CD4-positive, alpha-beta T cell (primary cell): ENCODE results near the gene ENKD1. TPM values are rescaled to one million over a fixed set of nuclear protein-coding genes. Genes with fewer than 3 reads are reported as not detected.

Source experiments
- ATAC-seq: fragments of 200-7000 bp; cut with Tn5 transposase; one replicate; pipeline ENCODE4 v1.10.0; 2022; ENCODE audit warnings: mild to moderate bottlenecking; ENCODE audit not compliant: poor library complexity
- CTCF ChIA-PET: fragments of 350-600 bp; sonication (Branson Sonifier 250); formaldehyde crosslinking; loops from one replicate; lab custom pipeline; 2021; ENCODE audit warnings: antibody characterized with exemption, inconsistent platforms; lab: Charles Lee
- POLR2A ChIA-PET: fragments of 350-600 bp; sonication (Branson Sonifier 250); formaldehyde crosslinking; loops from one replicate; lab custom pipeline; 2021; ENCODE audit warnings: antibody characterized with exemption, inconsistent platforms; lab: Charles Lee
- DNase-seq, 14 experiments: peaks; one replicate each; pipeline ENCODE4 v3.0.0-alpha.2; 2013 to 2020; ENCODE audit warnings: mixed read lengths in 2 of 14
- H3K27ac ChIP-seq, 2 donors: one replicate each; pipeline versions ENCODE4 v1.5.1 to v1.7.0; 2013; ENCODE audit warnings: low read length in 2 of 2, low read depth in 1 of 2, mild to moderate bottlenecking in 1 of 2
- H3K27me3 ChIP-seq, 2 experiments: 1 replicate in 1 of 2; 2 replicates in 1 of 2; pipeline versions ENCODE4 v1.6.1 to v1.7.0; 2013; ENCODE audit warnings: low read length in 2 of 2, control low read depth in 1 of 2, mild to moderate bottlenecking in 1 of 2, moderate library complexity in 1 of 2; ENCODE audit not compliant: insufficient read depth in 2 of 2, control insufficient read depth in 1 of 2
- H3K36me3 ChIP-seq: one replicate; pipeline ENCODE4 v1.6.1; 2013; ENCODE audit warnings: low read length, control low read depth; ENCODE audit not compliant: insufficient read depth
- H3K4me1 ChIP-seq: one replicate; pipeline ENCODE4 v1.6.1; 2013; ENCODE audit warnings: low read length, control low read depth; ENCODE audit not compliant: insufficient read depth
- H3K4me3 ChIP-seq: one replicate; pipeline ENCODE4 v1.5.1; 2013; ENCODE audit warnings: mild to moderate bottlenecking, low read length, moderate library complexity
- H3K9me3 ChIP-seq, 2 experiments: 1 replicate in 1 of 2; 2 replicates in 1 of 2; pipeline versions ENCODE4 v1.6.1 to v1.7.0; 2013; ENCODE audit warnings: low read length in 2 of 2, mild to moderate bottlenecking in 2 of 2, control low read depth in 1 of 2, moderate library complexity in 1 of 2; ENCODE audit not compliant: control insufficient read depth in 1 of 2, insufficient read depth in 1 of 2
- H3K27ac Mint-ChIP-seq: one replicate; pipeline ENCODE4 v1.8.0; 2020; ENCODE audit warnings: mixed read lengths
- H3K27me3 Mint-ChIP-seq: one replicate; pipeline ENCODE4 v1.8.0; 2021; ENCODE audit warnings: mixed read lengths
- H3K36me3 Mint-ChIP-seq: one replicate; pipeline ENCODE4 v1.8.0; 2021; ENCODE audit warnings: low read depth, mixed read lengths
- H3K4me1 Mint-ChIP-seq: one replicate; pipeline ENCODE4 v1.8.0; 2021; ENCODE audit warnings: low read depth, mixed read lengths
- H3K4me3 Mint-ChIP-seq: one replicate; pipeline ENCODE4 v1.8.0; 2020; ENCODE audit warnings: mild to moderate bottlenecking, mixed read lengths
- H3K9me3 Mint-ChIP-seq: one replicate; pipeline ENCODE4 v1.8.0; 2020; ENCODE audit warnings: mixed read lengths
- intact Hi-C, 2 experiments: fragments of 100-400 bp; cut with DNase I in 1 of 2; cut with micrococcal nuclease in 1 of 2; formaldehyde crosslinking; loops; one replicate each; pipeline versions ENCODE4 v1.15.1 to v1.9.0; 2023 to 2025; cut with DNase I, micrococcal nuclease
- total RNA-seq, 174 experiments: library from RNA in 2 of 174; stranded (reverse) in 2 of 174; gene quantifications; one replicate each; pipeline ENCODE4 v1.2.3 and lab custom pipeline; 2021 to 2026
- TF ChIP-seq, protein P1 (sequence below): fragments of 200-600 bp; IDR thresholded peaks from one replicate; pipeline ENCODE4 v1.8.0; 2022; ENCODE audit warnings: antibody characterized with exemption, mild to moderate bottlenecking

The ENKD1 gene
- total RNA-seq, 2 experiments from 2014 or later = 2.0 to 3.5 TPM

DNA sequence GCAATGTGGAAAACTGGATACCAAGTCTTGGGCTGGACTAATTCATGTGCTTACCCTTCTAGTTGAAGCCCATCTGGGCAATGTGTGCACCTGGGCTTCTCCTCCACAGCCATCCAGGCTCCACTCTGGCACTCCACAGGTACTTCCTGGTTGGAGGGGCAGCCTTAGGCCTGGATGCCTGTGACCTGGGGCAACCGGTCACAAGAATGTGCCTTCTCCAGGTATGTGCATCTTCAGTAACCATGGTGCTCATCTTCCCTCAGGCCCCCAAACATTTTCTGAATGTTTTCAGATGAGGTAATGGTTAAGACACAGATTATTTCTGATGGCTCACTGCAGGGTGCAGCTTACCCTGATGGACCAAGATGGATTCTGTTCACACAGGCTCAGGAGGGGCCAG, 11.2 kb upstream of the ENKD1 start:
- intact Hi-C loops = no loop called here
- peaks cover 3% of the 10 kb centered on the region for H3K4me1 ChIP-seq
- Mint-ChIP-seq H3K4me1 (peaks cover 1% of the 10 kb centered on the region), H3K27me3 (no peaks in the 10 kb centered on the region), H3K9me3 (no peaks in the 10 kb centered on the region), H3K27ac (no peak overlapping the region), H3K4me3 (no peak overlapping the region), H3K36me3 (no peaks in the 10 kb centered on the region)
- DNase-seq = no peak
- peaks cover 4% of the 10 kb centered on the region for H3K36me3 ChIP-seq
- no peaks in the 10 kb centered on the region for H3K9me3 ChIP-seq
- no peak overlapping the region for H3K27ac ChIP-seq
- POLR2A ChIA-PET = interaction anchor here (1.5 kb wide), 1 partner anchor 847 kb away, joined by 3 read pairs; the partner anchor contains the start of gene NAE1
- no peak for ATAC-seq
- CTCF ChIA-PET = no interaction called here
- H3K4me3 ChIP-seq = no peak overlapping the region
- TF ChIP-seq, protein P1, sequence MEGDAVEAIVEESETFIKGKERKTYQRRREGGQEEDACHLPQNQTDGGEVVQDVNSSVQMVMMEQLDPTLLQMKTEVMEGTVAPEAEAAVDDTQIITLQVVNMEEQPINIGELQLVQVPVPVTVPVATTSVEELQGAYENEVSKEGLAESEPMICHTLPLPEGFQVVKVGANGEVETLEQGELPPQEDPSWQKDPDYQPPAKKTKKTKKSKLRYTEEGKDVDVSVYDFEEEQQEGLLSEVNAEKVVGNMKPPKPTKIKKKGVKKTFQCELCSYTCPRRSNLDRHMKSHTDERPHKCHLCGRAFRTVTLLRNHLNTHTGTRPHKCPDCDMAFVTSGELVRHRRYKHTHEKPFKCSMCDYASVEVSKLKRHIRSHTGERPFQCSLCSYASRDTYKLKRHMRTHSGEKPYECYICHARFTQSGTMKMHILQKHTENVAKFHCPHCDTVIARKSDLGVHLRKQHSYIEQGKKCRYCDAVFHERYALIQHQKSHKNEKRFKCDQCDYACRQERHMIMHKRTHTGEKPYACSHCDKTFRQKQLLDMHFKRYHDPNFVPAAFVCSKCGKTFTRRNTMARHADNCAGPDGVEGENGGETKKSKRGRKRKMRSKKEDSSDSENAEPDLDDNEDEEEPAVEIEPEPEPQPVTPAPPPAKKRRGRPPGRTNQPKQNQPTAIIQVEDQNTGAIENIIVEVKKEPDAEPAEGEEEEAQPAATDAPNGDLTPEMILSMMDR = no peak
- H3K27me3 ChIP-seq = no peaks in the 10 kb centered on the region

DNA sequence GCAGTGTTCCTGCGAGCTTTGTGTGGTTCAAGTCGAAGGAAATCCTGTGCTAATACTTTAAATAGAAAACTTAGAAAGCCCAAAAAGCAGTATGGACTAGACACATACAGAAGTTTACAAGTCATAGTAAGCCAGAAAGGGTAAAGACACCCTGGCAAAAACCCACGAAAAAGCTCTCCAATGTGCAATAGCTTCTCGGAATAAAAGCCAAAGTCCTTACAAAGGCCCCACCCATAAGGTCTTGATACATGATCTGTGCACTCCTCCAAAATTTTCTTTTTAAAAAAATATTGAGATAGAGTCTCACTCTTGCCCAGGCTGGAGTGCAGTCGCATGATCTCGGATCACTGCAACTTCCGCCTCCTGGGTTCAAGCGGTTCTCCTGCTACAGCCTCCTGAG, 10.4 kb upstream of the ENKD1 start:
- H3K9me3 ChIP-seq = no peaks in the 10 kb centered on the region
- Mint-ChIP-seq H3K36me3 (no peaks in the 10 kb centered on the region), H3K4me1 (peaks cover 6% of the 10 kb centered on the region), H3K27ac (no peak overlapping the region), H3K9me3 (no peaks in the 10 kb centered on the region), H3K4me3 (no peak overlapping the region), H3K27me3 (no peaks in the 10 kb centered on the region)
- H3K36me3 ChIP-seq = no peaks in the 10 kb centered on the region
- no peak for ATAC-seq
- ChIA-PET CTCF (no interaction called here), POLR2A (no interaction called here)
- no peak for DNase-seq
- H3K4me3 ChIP-seq = no peak overlapping the region
- TF ChIP-seq, protein P1 = no peak
- no peak overlapping the region for H3K27ac ChIP-seq
- intact Hi-C loops = no loop called here
- peaks cover 3% of the 10 kb centered on the region for H3K4me1 ChIP-seq
- H3K27me3 ChIP-seq = no peaks in the 10 kb centered on the region

DNA sequence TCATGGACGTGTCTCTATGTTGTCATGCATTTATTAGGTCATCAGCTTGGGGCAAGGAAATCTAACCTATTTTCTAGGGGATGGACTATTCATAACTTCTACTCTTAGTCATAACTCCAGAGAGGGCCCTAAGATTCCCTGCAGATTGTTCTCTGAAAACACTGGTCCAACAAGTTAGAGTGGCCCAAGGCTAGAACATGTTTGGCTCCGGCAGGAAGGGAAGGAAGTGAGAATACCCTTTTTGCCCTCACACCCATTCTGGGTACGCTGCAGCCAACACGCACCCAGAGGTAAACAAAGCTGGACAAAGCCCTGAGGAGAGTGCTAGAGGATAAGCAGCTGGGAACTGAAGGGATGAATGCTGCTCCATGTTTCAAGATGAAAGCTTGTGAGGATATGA, 10.0 kb upstream of the ENKD1 start:
- Histone ChIP-seq H3K36me3 (no peaks in the 10 kb centered on the region), H3K27ac (no peak overlapping the region), H3K9me3 (no peaks in the 10 kb centered on the region), H3K4me3 (no peak overlapping the region), H3K4me1 (peaks cover 3% of the 10 kb centered on the region), H3K27me3 (no peaks in the 10 kb centered on the region)
- Mint-ChIP-seq H3K27me3 (no peaks in the 10 kb centered on the region), H3K4me1 (peaks cover 6% of the 10 kb centered on the region), H3K9me3 (no peaks in the 10 kb centered on the region), H3K4me3 (no peak overlapping the region), H3K36me3 (no peaks in the 10 kb centered on the region), H3K27ac (no peak overlapping the region)
- no peak for DNase-seq
- POLR2A ChIA-PET = no interaction called here
- TF ChIP-seq, protein P1 = no peak
- intact Hi-C loops = no loop called here
- CTCF ChIA-PET = no interaction called here
- no peak for ATAC-seq
